Keratinocyte (primary cell): Measurements from ENCODE around the gene PADI1.

Experiments
- EZH2 ChIP-seq: IDR thresholded peaks from one replicate; pipeline ENCODE4 v1.6.1; 2012; ENCODE audit warnings: inconsistent platforms, mild to moderate bottlenecking, low read length, moderate library complexity
- TF ChIP-seq, protein P1 (sequence below), 3 experiments: IDR thresholded peaks in 1 of 3; conservative IDR thresholded peaks in 1 of 3; optimal IDR thresholded peaks in 1 of 3; 2 replicates in 2 of 3; 3 replicates in 1 of 3; pipeline versions ENCODE3 to v1.5.1; 2011; ENCODE audit warnings: low read length in 3 of 3, mild to moderate bottlenecking in 3 of 3, moderate library complexity in 2 of 3, control low read depth in 1 of 3, inconsistent platforms in 1 of 3; ENCODE audit not compliant: insufficient read depth in 2 of 3; ENCODE audit errors: extremely low read depth in 1 of 3

DNA sequence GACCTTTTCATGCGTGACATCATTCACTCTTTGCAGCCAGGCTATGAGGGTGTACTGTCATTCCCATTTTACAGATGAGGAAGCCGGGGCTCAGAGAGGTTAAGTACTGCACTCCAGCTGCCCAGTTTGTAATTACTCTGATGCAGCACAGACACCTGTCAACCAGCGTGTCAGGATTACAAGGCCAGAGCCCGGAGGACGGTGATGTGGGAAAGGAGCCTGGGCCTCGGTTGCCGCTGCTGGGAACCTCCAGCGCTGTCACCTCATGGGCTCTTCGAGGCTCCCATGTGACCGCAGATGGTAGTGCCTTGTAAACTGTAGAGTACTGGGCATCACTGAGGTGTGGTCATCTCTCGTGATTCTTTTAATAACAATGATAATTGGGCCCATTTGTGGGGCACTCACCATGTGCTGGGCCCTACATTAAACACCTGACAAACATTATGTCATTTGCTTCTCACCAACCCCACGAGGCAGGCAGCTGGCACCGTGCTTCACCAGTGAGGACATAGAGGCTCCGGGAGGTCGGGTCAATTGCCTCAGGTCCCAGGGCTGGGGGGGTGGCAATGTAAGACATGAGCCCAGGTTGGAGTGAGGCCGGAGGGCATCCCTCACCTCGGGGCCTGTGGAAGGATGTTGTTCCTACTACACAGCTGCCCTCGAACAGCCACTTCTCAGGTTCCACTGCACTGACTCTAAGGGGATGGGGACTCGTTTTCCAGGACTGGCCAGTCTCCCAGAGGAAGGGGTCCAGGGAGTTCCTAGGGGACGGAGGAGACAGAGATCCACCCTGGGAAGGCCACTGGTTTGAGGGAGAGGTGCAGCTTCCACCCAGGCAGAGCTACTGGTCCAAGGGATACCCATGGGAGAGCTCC lies 42.8 kb upstream of the PADI1 start:
- TF ChIP-seq, protein P1, sequence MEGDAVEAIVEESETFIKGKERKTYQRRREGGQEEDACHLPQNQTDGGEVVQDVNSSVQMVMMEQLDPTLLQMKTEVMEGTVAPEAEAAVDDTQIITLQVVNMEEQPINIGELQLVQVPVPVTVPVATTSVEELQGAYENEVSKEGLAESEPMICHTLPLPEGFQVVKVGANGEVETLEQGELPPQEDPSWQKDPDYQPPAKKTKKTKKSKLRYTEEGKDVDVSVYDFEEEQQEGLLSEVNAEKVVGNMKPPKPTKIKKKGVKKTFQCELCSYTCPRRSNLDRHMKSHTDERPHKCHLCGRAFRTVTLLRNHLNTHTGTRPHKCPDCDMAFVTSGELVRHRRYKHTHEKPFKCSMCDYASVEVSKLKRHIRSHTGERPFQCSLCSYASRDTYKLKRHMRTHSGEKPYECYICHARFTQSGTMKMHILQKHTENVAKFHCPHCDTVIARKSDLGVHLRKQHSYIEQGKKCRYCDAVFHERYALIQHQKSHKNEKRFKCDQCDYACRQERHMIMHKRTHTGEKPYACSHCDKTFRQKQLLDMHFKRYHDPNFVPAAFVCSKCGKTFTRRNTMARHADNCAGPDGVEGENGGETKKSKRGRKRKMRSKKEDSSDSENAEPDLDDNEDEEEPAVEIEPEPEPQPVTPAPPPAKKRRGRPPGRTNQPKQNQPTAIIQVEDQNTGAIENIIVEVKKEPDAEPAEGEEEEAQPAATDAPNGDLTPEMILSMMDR (optimal IDR thresholded peaks at IDR 0.05 in 1 of 3, IDR thresholded peaks at IDR 0.05 in 1 of 3, conservative IDR thresholded peaks at IDR 0.05 in 1 of 3; ENCODE audit: extremely low read depth in 1 of 3, insufficient read depth in 2 of 3, low read length in 3 of 3): no peak
- no peak for TF ChIP-seq EZH2
